ENCODE results near the gene PSG7.
"Not testable (repeated sequence)": the region's sequence is repeated elsewhere in the genome, so short reads cannot be mapped to it uniquely, and the experiment has no call there.

The PSG7 gene

DNA sequence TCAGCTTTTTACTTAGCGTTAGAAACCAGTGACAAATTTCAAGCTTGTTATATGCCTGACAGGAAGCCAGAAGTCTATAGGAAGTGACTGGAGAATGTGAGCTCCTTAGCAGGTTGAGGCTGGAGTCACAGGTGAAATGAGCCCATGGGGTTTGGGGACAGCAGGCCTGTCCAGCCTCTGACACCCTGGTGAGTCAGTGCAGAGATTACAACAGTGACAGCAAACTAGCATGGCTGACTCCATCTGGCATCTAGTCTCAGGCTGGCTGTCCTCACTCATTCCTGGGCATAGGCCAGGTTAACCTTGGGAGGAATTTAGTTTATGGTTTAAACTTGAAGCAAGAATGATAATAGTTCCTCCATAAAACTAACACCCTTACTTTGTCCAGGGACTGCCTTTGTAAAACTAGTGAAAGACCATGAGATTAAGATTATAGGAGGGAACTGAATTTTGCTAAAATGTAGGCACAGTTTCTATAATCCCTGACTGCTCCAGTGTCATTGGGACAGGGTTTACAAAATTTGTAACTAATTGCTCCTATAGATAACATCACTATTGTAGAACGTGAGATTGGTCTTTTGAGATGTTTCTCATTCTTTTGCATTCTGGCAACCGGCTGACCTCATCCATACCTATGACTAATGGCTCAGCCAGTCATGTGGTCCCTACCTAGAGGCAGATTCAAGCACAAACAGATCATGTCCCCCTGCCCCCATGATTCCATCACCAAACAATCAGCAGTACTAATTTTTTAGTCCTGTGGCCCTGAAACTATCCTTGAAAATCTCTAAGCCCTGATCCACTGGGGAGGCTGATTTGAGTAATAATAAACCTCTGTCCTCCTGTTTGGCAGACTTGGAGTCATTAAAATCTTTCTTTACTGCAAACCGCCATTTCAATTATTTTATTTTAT is 61.9 kb downstream of the PSG7 start:
- not testable (repeated sequence) for H3K4me3 ChIP-seq (ENCODE audit: low read depth, low read length); DNase-seq (ENCODE audit: low read depth)

DNA sequence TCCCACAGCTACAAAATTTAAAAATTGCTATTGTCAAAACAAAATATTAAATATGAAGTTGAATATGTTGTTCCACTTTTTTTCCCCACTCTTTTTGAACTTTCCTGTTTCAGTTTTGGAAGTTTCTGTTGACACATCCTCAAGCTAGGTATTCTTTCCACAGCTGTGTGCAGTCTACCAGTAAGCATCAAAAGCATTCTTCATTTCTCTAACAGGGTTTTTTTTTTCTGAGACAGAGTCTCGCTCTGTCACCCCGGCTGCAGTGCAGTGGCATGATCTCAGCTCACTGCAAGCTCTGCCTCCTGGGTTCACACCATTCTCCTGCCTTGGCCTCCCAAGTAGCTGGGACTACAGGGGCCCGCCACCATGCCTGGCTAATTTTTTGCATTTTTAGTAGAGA is 62.9 kb downstream of the PSG7 start:
- not testable (repeated sequence) for DNase-seq (ENCODE audit: low read depth)

More for the DNA sequence above, 62.9 kb downstream of the PSG7 start:
- not testable (repeated sequence) for H3K4me3 ChIP-seq (ENCODE audit: low read depth, low read length)
